Measurements from ENCODE around the gene KCNN3. TPM values are rescaled to one million over a fixed set of nuclear protein-coding genes. Genes with fewer than 3 reads are reported as not detected.

The KCNN3 gene
- total RNA-seq, 1 experiment from 2014 or later: 1.3 TPM

DNA sequence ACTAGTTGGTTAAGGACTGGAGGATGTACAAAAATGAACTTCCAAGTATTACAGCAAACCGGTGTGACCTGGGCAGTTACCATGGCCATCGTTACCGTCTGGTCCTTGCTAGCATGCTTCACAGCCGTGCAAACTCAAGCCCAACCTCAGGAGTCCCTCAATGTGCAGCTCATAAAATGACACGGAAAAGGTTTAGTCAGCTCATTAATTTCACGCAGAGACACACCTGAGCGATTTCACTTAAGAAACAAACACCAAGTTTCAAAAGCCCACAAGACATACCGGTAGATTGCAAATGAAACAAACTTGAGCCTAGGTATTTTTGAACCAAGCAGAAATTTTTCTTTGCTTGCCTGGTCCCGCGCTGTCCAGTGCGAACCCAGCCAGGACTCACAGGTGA is 157.1 kb downstream of the KCNN3 start (continued):
- no peak for TF ChIP-seq ZNF532 (CRISPR knock-in tag; IDR thresholded peaks at IDR 0.05; ENCODE audit: borderline replicate concordance)
- TF ChIP-seq GABPB1 (CRISPR knock-in tag; IDR thresholded peaks at IDR 0.05): no peak
- TF ChIP-seq NR1H2 (CRISPR knock-in tag; IDR thresholded peaks at IDR 0.05): no peak
- TF ChIP-seq GTF2I (CRISPR knock-in tag; conservative IDR thresholded peaks at IDR 0.05): no peak
- TF ChIP-seq ZNF396 (CRISPR knock-in tag; IDR thresholded peaks at IDR 0.05; ENCODE audit: borderline replicate concordance): no peak
- TF ChIP-seq ZNF263 (CRISPR knock-in tag; IDR thresholded peaks at IDR 0.05; ENCODE audit: low read depth): no peak
- no peak for TF ChIP-seq NR3C1 (CRISPR knock-in tag; conservative IDR thresholded peaks at IDR 0.05; ENCODE audit: low read depth)

- TF ChIP-seq ESRRA (CRISPR knock-in tag; IDR thresholded peaks at IDR 0.05; ENCODE audit: borderline replicate concordance) (no peak), MAX (CRISPR knock-in tag; IDR thresholded peaks at IDR 0.05) (no peak), AR (CRISPR knock-in tag; IDR thresholded peaks at IDR 0.05) (no peak)
- ATAC-seq: no peak
- H3K27me3 Mint-ChIP-seq (ENCODE audit: low read depth): no peaks in the 10 kb centered on the region
- no peaks in the 10 kb centered on the region for H3K9me3 Mint-ChIP-seq
- ChIA-PET CTCF (interaction anchor here (0.9 kb wide), 1 partner anchor 232 kb away, joined by 3 read pairs; no protein-coding TSS in a partner anchor), POLR2A (no interaction called here)
- no peak overlapping the region for H3K4me3 Mint-ChIP-seq
- no peak for DNase-seq (ENCODE audit: low spot score)
- H3K27ac Mint-ChIP-seq: no peak overlapping the region
- H3K36me3 Mint-ChIP-seq: no peaks in the 10 kb centered on the region
- peaks cover 9% of the 10 kb centered on the region for H3K4me1 Mint-ChIP-seq
Measured at GRCh38 chr1:154712166-154712810, 157.8 kb downstream of the KCNN3 start.

DNA sequence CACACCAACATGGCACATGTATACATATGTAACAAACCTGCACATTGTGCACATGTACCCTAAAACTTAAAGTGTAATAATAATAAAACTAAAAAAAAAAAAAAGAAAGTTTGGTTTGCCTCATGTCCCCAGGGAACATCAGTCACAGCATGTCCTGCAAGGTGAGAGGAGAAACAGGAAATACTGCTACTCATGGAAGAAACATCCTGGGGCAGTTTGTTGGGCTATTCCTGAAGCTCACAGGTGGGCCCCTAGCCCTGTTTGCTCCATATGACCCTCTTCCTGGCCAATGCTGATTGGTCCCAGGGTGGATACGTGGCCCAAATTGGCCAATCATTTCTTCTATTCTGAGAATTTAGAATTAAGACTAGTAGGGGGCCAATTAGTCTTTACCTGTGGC is 158.7 kb downstream of the KCNN3 start:
- no peak for ATAC-seq
- TF ChIP-seq FOXK1 (CRISPR knock-in tag; IDR thresholded peaks at IDR 0.05) (no peak), SMAD4 (CRISPR knock-in tag; IDR thresholded peaks at IDR 0.05) (no peak), ZNF317 (CRISPR knock-in tag; IDR thresholded peaks at IDR 0.05; ENCODE audit: borderline replicate concordance, low read depth) (no peak), ZNF512 (CRISPR knock-in tag; IDR thresholded peaks at IDR 0.05; ENCODE audit: borderline replicate concordance) (no peak), RELA (CRISPR knock-in tag; IDR thresholded peaks at IDR 0.05; ENCODE audit: borderline replicate concordance) (no peak), NR1H2 (CRISPR knock-in tag; IDR thresholded peaks at IDR 0.05) (no peak), ATF3 (CRISPR knock-in tag; conservative IDR thresholded peaks at IDR 0.05) (no peak), CREM (CRISPR knock-in tag; IDR thresholded peaks at IDR 0.05) (no peak)
- TF ChIP-seq, protein P1, sequence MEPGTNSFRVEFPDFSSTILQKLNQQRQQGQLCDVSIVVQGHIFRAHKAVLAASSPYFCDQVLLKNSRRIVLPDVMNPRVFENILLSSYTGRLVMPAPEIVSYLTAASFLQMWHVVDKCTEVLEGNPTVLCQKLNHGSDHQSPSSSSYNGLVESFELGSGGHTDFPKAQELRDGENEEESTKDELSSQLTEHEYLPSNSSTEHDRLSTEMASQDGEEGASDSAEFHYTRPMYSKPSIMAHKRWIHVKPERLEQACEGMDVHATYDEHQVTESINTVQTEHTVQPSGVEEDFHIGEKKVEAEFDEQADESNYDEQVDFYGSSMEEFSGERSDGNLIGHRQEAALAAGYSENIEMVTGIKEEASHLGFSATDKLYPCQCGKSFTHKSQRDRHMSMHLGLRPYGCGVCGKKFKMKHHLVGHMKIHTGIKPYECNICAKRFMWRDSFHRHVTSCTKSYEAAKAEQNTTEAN (CRISPR knock-in tag; IDR thresholded peaks at IDR 0.05): no peak
- TF ChIP-seq, protein P2, sequence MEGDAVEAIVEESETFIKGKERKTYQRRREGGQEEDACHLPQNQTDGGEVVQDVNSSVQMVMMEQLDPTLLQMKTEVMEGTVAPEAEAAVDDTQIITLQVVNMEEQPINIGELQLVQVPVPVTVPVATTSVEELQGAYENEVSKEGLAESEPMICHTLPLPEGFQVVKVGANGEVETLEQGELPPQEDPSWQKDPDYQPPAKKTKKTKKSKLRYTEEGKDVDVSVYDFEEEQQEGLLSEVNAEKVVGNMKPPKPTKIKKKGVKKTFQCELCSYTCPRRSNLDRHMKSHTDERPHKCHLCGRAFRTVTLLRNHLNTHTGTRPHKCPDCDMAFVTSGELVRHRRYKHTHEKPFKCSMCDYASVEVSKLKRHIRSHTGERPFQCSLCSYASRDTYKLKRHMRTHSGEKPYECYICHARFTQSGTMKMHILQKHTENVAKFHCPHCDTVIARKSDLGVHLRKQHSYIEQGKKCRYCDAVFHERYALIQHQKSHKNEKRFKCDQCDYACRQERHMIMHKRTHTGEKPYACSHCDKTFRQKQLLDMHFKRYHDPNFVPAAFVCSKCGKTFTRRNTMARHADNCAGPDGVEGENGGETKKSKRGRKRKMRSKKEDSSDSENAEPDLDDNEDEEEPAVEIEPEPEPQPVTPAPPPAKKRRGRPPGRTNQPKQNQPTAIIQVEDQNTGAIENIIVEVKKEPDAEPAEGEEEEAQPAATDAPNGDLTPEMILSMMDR (IDR thresholded peaks at IDR 0.05): no peak

More for the DNA sequence above, 158.7 kb downstream of the KCNN3 start:
- H3K9me3 Mint-ChIP-seq: no peaks in the 10 kb centered on the region
- no peaks in the 10 kb centered on the region for H3K36me3 Mint-ChIP-seq
- no peaks in the 10 kb centered on the region for H3K27me3 Mint-ChIP-seq (ENCODE audit: low read depth)
- H3K4me3 Mint-ChIP-seq: no peak overlapping the region
- ChIA-PET POLR2A (no interaction called here), CTCF (no interaction called here)
- peaks cover 9% of the 10 kb centered on the region for H3K4me1 Mint-ChIP-seq
- no peak for DNase-seq (ENCODE audit: low spot score)
- H3K27ac Mint-ChIP-seq: no peak overlapping the region

Data from WTC11 (cell line).